ENCODE data around the gene SMIM36. TPM values are rescaled to one million over a fixed set of nuclear protein-coding genes. Genes with fewer than 3 reads are reported as not detected.

The SMIM36 gene
- total RNA-seq, 1 donor from 2014 or later, result not detected

DNA sequence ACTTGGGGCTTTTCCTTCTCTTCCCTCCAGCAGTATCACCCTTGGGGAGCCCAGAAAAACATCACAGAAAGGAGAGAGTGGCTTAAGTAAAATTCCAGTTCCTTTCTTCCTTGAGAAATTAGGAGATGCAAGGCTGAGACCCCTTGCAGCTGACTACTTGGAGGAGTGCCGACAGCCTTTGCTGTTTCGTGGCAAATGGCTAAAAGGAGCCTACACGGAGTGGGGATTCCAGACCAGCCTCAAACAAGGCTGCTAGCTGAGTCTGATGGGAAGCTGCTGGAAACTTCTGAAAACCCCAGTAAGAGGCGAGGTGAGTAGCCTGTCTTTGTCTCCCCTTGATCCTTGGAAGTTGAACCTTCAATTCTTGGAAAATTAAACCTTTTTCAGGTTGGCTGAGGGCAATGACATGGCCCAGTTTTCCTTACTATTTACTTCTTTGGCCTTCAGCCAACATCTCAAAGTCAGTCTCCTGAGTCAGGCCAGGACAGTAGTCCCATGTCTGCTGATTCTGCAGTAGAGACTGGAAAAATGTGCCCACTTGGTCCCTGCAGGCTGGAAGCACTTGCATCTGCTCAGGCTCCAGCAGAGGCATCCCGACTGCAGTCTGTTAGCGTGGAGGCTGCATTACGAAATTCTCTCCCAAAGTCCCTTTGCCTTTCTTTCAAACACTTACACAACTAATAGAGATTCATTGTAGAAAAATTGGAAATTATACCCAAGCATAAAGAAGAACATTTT is 23.4 kb downstream of the SMIM36 start:
- no peak overlapping the region for H3K4me3 Mint-ChIP-seq (ENCODE audit: unreplicated experiment)
- H3K4me1 Mint-ChIP-seq (ENCODE audit: low read depth), result no peaks in the 10 kb centered on the region
- TF ChIP-seq, protein P1, sequence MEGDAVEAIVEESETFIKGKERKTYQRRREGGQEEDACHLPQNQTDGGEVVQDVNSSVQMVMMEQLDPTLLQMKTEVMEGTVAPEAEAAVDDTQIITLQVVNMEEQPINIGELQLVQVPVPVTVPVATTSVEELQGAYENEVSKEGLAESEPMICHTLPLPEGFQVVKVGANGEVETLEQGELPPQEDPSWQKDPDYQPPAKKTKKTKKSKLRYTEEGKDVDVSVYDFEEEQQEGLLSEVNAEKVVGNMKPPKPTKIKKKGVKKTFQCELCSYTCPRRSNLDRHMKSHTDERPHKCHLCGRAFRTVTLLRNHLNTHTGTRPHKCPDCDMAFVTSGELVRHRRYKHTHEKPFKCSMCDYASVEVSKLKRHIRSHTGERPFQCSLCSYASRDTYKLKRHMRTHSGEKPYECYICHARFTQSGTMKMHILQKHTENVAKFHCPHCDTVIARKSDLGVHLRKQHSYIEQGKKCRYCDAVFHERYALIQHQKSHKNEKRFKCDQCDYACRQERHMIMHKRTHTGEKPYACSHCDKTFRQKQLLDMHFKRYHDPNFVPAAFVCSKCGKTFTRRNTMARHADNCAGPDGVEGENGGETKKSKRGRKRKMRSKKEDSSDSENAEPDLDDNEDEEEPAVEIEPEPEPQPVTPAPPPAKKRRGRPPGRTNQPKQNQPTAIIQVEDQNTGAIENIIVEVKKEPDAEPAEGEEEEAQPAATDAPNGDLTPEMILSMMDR (IDR thresholded peaks at IDR 0.05), result no peak
- H3K36me3 Mint-ChIP-seq (ENCODE audit: low read depth), result no peaks in the 10 kb centered on the region
- no peak for DNase-seq (ENCODE audit: low spot score)
- no peak overlapping the region for H3K27ac Mint-ChIP-seq (ENCODE audit: unreplicated experiment)
- peaks cover 3% of the 10 kb centered on the region for H3K27me3 Mint-ChIP-seq (ENCODE audit: low read depth)
- no peaks in the 10 kb centered on the region for H3K9me3 Mint-ChIP-seq (ENCODE audit: low read depth)

DNA sequence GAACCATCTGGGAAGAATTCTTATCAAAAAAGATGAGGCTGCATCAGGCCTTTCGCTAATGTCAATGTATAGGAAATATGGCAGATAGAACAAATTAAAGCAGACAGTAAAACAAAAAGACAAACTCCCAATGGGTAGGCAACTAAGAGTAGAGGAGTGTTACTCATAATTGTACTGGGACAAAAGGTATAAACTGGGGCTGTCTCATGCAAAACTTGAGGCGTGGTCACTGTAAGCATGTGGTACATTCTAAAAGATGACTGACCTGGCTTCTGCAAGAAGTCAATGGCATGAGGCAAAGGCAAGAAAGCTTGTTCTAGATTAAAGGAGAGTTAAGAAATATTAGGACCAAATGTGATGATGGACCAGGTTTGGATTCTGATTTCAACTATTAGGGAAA is 26.7 kb downstream of the SMIM36 start:
- no peak for DNase-seq (ENCODE audit: low spot score)
- Mint-ChIP-seq H3K36me3 (ENCODE audit: low read depth) (no peaks in the 10 kb centered on the region), H3K4me3 (ENCODE audit: unreplicated experiment) (no peak overlapping the region), H3K4me1 (ENCODE audit: low read depth) (no peaks in the 10 kb centered on the region), H3K27ac (ENCODE audit: unreplicated experiment) (no peak overlapping the region), H3K9me3 (ENCODE audit: low read depth) (no peaks in the 10 kb centered on the region), H3K27me3 (ENCODE audit: low read depth) (peaks cover 6% of the 10 kb centered on the region)
- TF ChIP-seq, protein P1 (IDR thresholded peaks at IDR 0.05), result no peak

DNA sequence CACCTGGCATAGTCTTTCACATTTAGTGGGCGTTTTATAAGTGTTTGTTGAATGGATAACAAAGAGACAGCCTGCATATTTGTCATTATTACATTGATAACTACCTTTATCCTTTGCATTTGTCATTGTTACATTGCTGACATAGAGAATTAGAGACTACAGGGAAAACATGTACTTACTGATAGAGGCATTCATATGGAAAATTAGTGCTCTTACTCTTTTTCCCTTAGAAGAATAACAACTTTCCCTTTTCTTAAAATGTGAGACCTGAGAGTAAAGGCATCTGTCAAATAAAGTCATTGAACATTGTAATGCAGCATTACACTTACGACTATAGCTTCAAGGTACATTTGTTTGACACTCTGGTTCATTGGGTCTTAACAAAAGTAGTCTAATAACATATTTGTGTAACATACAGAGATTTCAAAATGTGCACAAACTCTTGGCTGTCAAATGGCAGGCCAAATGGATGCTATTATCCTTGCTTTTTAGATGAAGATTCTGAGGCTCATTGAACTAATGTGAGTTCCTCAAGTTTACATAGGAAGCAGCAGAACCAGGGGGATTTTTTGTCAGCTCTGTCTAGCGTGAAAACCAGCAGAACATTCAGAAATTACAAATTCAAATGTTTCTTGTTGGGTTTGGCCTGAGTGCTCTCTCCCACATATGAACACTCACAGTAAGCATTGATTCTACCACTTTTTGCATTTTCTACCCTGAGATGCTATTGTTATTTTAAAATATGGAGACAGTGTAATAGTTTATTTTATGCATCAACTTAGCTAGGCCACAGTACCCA is 28.5 kb downstream of the SMIM36 start:
- no peak overlapping the region for H3K4me3 Mint-ChIP-seq (ENCODE audit: unreplicated experiment)
- no peak overlapping the region for H3K27ac Mint-ChIP-seq (ENCODE audit: unreplicated experiment)
- no peaks in the 10 kb centered on the region for H3K36me3 Mint-ChIP-seq (ENCODE audit: low read depth)
- no peaks in the 10 kb centered on the region for H3K4me1 Mint-ChIP-seq (ENCODE audit: low read depth)
- no peaks in the 10 kb centered on the region for H3K9me3 Mint-ChIP-seq (ENCODE audit: low read depth)
- TF ChIP-seq, protein P1 (IDR thresholded peaks at IDR 0.05), result no peak
- DNase-seq (ENCODE audit: low spot score), result no peak
- H3K27me3 Mint-ChIP-seq (ENCODE audit: low read depth), result peaks cover 6% of the 10 kb centered on the region

DNA sequence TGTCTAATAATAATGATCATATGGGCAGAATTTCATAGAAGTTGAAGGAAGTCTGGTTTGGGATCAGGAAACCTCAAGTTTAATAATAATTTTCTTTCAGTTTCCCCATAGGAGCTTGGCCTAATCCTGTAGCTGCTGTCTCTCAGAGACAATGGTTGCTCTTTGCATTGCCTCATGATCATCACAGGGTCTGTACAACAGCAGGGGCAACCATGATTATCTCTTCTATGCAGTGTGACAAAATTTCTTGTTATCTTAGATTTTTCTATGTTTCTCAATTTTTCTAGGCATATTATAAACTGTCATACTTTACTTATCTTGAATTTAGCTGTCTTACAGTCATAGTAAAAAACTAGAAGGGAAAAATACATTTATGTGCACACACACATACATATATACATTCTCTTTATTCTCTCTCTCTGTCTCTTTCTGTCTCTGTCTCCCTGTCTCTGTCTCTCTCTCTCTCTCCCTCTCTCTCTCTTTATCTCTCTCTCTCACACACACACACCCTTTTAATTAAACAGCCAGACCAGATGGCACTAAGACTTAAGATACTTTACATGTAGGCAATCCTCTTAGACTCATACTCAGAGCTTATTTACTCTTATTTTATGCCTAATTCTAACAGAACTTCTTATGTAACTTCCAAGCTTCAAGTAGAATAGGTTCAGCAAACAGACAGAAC is 30.5 kb downstream of the SMIM36 start:
- Mint-ChIP-seq H3K4me3 (ENCODE audit: unreplicated experiment) (no peak overlapping the region), H3K4me1 (ENCODE audit: low read depth) (no peaks in the 10 kb centered on the region), H3K27me3 (ENCODE audit: low read depth) (peaks cover 6% of the 10 kb centered on the region), H3K9me3 (ENCODE audit: low read depth) (no peaks in the 10 kb centered on the region), H3K36me3 (ENCODE audit: low read depth) (no peaks in the 10 kb centered on the region), H3K27ac (ENCODE audit: unreplicated experiment) (no peak overlapping the region)
- DNase-seq (ENCODE audit: low spot score), result no peak
- TF ChIP-seq, protein P1 (IDR thresholded peaks at IDR 0.05), result no peak

DNA sequence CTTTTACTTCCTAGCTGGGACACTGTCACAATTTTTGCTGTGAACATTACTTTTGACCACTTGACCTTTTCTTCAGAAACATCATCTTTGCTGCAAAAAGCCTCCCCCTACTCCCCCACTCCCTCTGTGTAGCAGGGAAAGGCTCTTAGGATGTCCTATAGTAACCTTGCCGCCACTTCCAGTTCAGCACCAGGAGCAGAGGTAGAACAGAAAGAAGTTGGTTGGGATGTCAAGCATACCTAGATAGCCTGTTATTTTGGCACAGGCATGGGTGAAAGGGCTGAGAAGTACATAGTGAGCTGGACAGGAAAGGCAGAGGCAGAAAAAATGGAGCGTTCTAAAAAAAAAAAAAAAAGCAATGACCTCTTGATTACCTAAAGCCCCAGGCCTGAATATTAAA is 31.3 kb downstream of the SMIM36 start:
- H3K36me3 Mint-ChIP-seq (ENCODE audit: low read depth), result no peaks in the 10 kb centered on the region
- H3K27me3 Mint-ChIP-seq (ENCODE audit: low read depth), result peaks cover 6% of the 10 kb centered on the region

More for the DNA sequence above, 31.3 kb downstream of the SMIM36 start:
- Mint-ChIP-seq H3K9me3 (ENCODE audit: low read depth) (no peaks in the 10 kb centered on the region), H3K4me1 (ENCODE audit: low read depth) (no peaks in the 10 kb centered on the region), H3K27ac (ENCODE audit: unreplicated experiment) (no peak overlapping the region), H3K4me3 (ENCODE audit: unreplicated experiment) (no peak overlapping the region)
- no peak for DNase-seq (ENCODE audit: low spot score)
- TF ChIP-seq, protein P1 (IDR thresholded peaks at IDR 0.05), result no peak
